ENCODE measurements around the gene CEP19. TPM values are rescaled to one million over a fixed set of nuclear protein-coding genes. Genes with fewer than 3 reads are reported as not detected.

The CEP19 gene
- total and polyA plus RNA-seq, 2 donors from 2014 or later, result 1.5 to 2.6 TPM

DNA sequence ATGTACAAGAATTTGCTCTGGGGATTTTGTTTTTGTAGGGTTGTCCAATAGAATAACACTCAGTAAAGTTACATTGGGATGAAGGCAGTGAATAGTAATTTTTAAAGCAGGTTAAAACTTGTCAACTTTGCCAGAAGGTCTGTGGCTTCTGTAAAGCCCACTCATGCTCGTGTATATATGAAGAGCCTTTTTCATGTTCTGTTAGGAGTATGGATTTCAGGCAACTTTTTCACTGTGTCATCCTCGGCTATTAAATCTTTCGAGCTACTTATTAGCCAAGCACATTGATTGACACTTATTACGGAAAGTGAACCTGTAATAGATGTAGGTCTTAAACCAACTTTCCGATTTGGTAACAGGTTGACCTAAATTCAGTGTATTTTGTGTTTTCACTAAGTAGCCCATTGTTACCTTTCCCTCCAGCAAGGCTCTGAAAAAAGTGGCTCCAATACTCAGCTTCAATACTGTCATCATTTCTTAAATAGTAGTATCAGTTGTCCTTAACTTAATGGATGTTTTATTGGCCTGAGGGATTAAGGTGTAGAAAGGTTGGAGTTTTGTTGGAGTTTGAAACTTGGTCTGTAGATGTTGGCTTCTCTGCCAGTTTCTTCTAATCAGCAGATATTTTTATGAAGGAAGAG, 29.3 kb upstream of the CEP19 start:
- H3K27ac ChIP-seq (ENCODE audit: low read depth in 2 of 2, low read length in 2 of 2), result peak overlapping the region; percentile 89 to 95
- intact Hi-C loops (cut with DNase I), result no loop called here
- H3K27me3 ChIP-seq (ENCODE audit: control insufficient read depth, insufficient read depth, low read length), result no peaks in the 10 kb centered on the region
- TF ChIP-seq, protein P1, sequence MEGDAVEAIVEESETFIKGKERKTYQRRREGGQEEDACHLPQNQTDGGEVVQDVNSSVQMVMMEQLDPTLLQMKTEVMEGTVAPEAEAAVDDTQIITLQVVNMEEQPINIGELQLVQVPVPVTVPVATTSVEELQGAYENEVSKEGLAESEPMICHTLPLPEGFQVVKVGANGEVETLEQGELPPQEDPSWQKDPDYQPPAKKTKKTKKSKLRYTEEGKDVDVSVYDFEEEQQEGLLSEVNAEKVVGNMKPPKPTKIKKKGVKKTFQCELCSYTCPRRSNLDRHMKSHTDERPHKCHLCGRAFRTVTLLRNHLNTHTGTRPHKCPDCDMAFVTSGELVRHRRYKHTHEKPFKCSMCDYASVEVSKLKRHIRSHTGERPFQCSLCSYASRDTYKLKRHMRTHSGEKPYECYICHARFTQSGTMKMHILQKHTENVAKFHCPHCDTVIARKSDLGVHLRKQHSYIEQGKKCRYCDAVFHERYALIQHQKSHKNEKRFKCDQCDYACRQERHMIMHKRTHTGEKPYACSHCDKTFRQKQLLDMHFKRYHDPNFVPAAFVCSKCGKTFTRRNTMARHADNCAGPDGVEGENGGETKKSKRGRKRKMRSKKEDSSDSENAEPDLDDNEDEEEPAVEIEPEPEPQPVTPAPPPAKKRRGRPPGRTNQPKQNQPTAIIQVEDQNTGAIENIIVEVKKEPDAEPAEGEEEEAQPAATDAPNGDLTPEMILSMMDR (IDR thresholded peaks at IDR 0.05; ENCODE audit: borderline replicate concordance, extremely low read depth, insufficient read depth), result no peak
- peak in 2 of 5 donors; percentile 5 to 37 for DNase-seq
- no peaks in the 10 kb centered on the region for H3K9me3 ChIP-seq (ENCODE audit: control insufficient read depth in 2 of 3, insufficient read depth in 1 of 3, low read length in 3 of 3)
- H3K9ac ChIP-seq (ENCODE audit: low read length in 3 of 3), result peak overlapping the region; percentile 68 to 96 (median 92)
- FAIRE-seq, result no peak
- H3K4me3 ChIP-seq (ENCODE audit: low read length in 3 of 3), result peak overlapping the region; percentile 63 to 96 (median 80)
- no peaks in the 10 kb centered on the region for H3K36me3 ChIP-seq (ENCODE audit: control insufficient read depth in 2 of 3, insufficient read depth in 3 of 3, low read length in 3 of 3)
- H3K4me1 ChIP-seq (ENCODE audit: control insufficient read depth in 2 of 3, insufficient read depth in 2 of 3, low read depth in 1 of 3, low read length in 3 of 3), result peaks cover 0 to 6% (median 0%) of the 10 kb centered on the region in 3 donors

DNA sequence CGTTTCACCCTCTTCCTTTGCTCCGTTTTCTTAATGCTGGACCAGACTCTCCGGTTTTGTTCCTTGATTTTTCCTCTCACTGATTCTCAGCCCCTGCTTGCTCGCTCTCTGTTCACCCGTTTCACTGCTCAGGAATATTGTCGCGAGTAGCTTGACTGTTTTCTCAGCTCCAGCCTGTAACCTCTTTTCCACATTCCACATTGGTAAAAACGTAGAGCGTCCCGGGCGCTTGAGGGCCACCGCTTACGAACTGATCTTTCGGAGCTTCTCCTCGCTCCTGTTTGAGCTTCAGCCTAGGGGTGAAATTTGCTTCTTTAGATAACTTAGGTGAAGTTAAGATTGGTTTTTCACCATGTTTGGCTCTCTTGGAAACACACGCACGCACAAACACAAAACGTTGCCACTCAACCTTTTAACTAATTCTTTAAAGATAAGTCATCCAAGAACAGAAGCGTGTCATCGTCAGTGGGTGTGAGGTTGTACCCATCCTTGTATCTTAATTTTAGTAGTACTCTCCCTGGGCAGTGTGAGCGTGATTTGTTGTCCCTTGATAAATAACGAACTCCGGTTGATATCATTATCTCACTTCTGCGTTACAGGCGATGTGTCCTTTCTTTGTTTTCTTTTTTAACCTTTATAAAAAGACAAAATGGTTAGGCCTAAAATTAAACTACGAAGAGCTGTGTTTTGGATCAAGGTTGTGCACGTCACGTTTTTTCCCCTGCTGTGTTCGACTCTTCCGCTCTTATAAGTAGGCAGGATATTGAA, 28.6 kb upstream of the CEP19 start:
- TF ChIP-seq, protein P1 (IDR thresholded peaks at IDR 0.05; ENCODE audit: borderline replicate concordance, extremely low read depth, insufficient read depth), result no peak
- H3K4me1 ChIP-seq (ENCODE audit: control insufficient read depth in 2 of 3, insufficient read depth in 2 of 3, low read depth in 1 of 3, low read length in 3 of 3), result peaks cover 0 to 6% (median 0%) of the 10 kb centered on the region in 3 donors
- peak overlapping the region; percentile 63 to 96 (median 80) for H3K4me3 ChIP-seq (ENCODE audit: low read length in 3 of 3)
- H3K27ac ChIP-seq (ENCODE audit: low read depth in 2 of 2, low read length in 2 of 2), result peak overlapping the region; percentile 89 to 95
- H3K9ac ChIP-seq (ENCODE audit: low read length in 3 of 3), result peak overlapping the region; percentile 68 to 96 (median 92)
- no peaks in the 10 kb centered on the region for H3K36me3 ChIP-seq (ENCODE audit: control insufficient read depth in 2 of 3, insufficient read depth in 3 of 3, low read length in 3 of 3)
- DNase-seq, result peak in 4 of 5 donors; percentile 63 to 82 (median 70)
- no peaks in the 10 kb centered on the region for H3K9me3 ChIP-seq (ENCODE audit: control insufficient read depth in 2 of 3, insufficient read depth in 1 of 3, low read length in 3 of 3)
- intact Hi-C loops (cut with DNase I), result no loop called here
- no peaks in the 10 kb centered on the region for H3K27me3 ChIP-seq (ENCODE audit: control insufficient read depth, insufficient read depth, low read length)
- no peak for FAIRE-seq

DNA sequence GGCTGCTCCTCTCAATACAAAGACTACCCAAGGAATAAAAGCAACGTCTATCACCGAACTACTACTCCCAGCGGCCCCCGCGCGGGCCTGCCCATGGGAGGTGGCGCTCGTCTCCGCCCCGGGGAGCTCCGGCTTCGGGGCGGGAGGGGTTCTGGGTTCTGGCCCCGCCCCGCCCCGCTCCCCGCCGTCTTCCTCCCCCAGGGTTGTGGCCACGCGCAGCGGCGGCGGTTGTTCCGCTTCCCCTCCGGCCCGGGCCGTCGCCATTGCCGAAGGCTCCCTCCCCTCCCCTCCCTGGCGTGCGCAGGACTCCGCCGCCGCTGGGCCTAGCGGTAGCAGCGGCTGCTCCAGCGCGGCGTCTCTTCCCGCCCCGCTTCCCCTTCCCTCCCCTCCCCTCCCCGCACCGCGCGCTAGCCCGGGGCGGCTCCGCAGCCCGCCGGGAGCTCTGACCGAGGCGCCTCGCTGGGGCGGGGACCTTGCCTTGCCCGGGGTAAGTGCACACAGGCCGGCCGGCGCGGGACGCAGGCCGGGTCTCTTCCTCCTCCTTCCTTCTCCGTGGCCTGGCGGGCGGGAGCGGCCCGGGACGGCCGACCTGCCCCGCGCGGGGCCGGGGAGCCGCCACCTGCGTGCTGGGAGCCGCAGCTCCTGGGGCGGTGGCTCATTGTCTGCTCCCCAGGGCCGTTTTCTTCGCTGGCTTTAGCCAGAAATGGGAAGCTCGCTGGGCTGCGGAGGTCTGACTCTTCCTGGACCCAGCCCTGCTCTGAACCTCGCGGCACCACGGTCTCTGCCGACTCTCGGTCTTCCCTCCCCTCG, 27.8 kb upstream of the CEP19 start, which contains the start of gene PAK2:
Gene PAK2, plus strand, starts transcription at position 187 of the 810 bp plus-strand sequence. CDS start 42,790 bp downstream, outside the sequence.
- TF ChIP-seq, protein P1 (IDR thresholded peaks at IDR 0.05; ENCODE audit: borderline replicate concordance, extremely low read depth, insufficient read depth), result peak; percentile 10
- peak within 1 kb of the TSS; percentile 68 to 96 (median 92) for H3K9ac ChIP-seq (ENCODE audit: low read length in 3 of 3)
- H3K36me3 ChIP-seq (ENCODE audit: control insufficient read depth in 2 of 3, insufficient read depth in 3 of 3, low read length in 3 of 3), result no peaks in the 10 kb centered on the region
- no peaks in the 10 kb centered on the region for H3K9me3 ChIP-seq (ENCODE audit: control insufficient read depth in 2 of 3, insufficient read depth in 1 of 3, low read length in 3 of 3)
- H3K27ac ChIP-seq (ENCODE audit: low read depth in 2 of 2, low read length in 2 of 2), result peak within 1 kb of the TSS; percentile 89 to 95
- peak within 1 kb of the TSS; percentile 65 to 96 (median 80) for H3K4me3 ChIP-seq (ENCODE audit: low read length in 3 of 3)
- H3K27me3 ChIP-seq (ENCODE audit: control insufficient read depth, insufficient read depth, low read length), result no peaks in the 10 kb centered on the region
- intact Hi-C loops (cut with DNase I), result no loop called here
- DNase-seq (peak; percentile 89 to 97 (median 94)), FAIRE-seq (no peak)
- H3K4me1 ChIP-seq (ENCODE audit: control insufficient read depth in 2 of 3, insufficient read depth in 2 of 3, low read depth in 1 of 3, low read length in 3 of 3), result peaks cover 0 to 6% (median 0%) of the 10 kb centered on the region in 3 donors

All from kidney (tissue), 14 donors.